ENCODE data around the gene PAQR5.

DNA sequence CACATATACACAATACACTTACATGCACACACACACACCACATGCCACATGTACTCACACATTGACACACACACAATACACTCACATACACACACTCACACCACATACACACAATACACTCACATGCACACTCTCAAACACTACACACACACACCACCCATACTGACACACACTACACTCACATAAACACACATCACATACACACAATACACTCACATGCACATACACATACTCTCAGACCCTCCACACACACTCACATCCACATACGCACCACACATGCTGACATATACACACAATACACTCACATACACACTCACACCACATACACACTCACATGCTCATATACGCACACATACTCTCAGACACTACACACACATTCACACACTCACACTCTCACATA is 87.1 kb downstream of the PAQR5 start:
- TF ChIP-seq, protein P1, sequence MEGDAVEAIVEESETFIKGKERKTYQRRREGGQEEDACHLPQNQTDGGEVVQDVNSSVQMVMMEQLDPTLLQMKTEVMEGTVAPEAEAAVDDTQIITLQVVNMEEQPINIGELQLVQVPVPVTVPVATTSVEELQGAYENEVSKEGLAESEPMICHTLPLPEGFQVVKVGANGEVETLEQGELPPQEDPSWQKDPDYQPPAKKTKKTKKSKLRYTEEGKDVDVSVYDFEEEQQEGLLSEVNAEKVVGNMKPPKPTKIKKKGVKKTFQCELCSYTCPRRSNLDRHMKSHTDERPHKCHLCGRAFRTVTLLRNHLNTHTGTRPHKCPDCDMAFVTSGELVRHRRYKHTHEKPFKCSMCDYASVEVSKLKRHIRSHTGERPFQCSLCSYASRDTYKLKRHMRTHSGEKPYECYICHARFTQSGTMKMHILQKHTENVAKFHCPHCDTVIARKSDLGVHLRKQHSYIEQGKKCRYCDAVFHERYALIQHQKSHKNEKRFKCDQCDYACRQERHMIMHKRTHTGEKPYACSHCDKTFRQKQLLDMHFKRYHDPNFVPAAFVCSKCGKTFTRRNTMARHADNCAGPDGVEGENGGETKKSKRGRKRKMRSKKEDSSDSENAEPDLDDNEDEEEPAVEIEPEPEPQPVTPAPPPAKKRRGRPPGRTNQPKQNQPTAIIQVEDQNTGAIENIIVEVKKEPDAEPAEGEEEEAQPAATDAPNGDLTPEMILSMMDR (IDR thresholded peaks at IDR 0.05; ENCODE audit: low read length), result no peak
- no peak for TF ChIP-seq EZH2 (IDR thresholded peaks at IDR 0.05; ENCODE audit: borderline replicate concordance, low read length)

Measured in OCI-LY1 (cell line).